SJSA1 (cell line): ENCODE results near the gene TMEM158. TPM values are rescaled to one million over a fixed set of nuclear protein-coding genes. Genes with fewer than 3 reads are reported as not detected.

Source experiments
- DNase-seq, 2 experiments: peaks; one replicate each; pipeline ENCODE4 v3.0.0-alpha.2; 2015 to 2020; ENCODE audit warnings: low spot score in 2 of 2, low read depth in 1 of 2
- H3K27ac ChIP-seq: fragments of 250-450 bp; sonication (Bioruptor Pico); 2 replicates; pipeline ENCODE4 v1.5.1; 2020; ENCODE audit warnings: mild to moderate bottlenecking, moderate library complexity
- H3K27me3 ChIP-seq: fragments of 250-450 bp; sonication (Bioruptor Pico); replicated peaks from 2 replicates; pipeline ENCODE4 v1.5.1; 2020; ENCODE audit warnings: mild to moderate bottlenecking, moderate library complexity
- H3K36me3 ChIP-seq: fragments of 250-450 bp; sonication (Bioruptor Pico); 2 replicates; pipeline ENCODE4 v1.5.1; 2020; ENCODE audit warnings: mild to moderate bottlenecking
- H3K4me1 ChIP-seq: fragments of 250-450 bp; sonication (Bioruptor Pico); replicated peaks from 2 replicates; pipeline ENCODE4 v1.6.1; 2021; ENCODE audit warnings: mild to moderate bottlenecking
- H3K4me3 ChIP-seq: fragments of 250-450 bp; sonication (Bioruptor Pico); 2 replicates; pipeline ENCODE4 v1.5.1; 2020; ENCODE audit warnings: mild to moderate bottlenecking
- H3K9me3 ChIP-seq: fragments of 250-450 bp; sonication (Bioruptor Pico); replicated peaks from 2 replicates; pipeline ENCODE4 v1.5.1; 2020; ENCODE audit warnings: mild to moderate bottlenecking
- total RNA-seq: library from RNA; depleted of rRNA; stranded (reverse); fragments of >200 nt; shearing (Covaris generic); gene quantifications from 2 replicates; pipeline ENCODE4 v1.2.3, GENCODE V29; 2014

The TMEM158 gene
- total RNA-seq, 1 experiment from 2014 or later = 11.4 TPM

- H3K36me3 ChIP-seq = no peaks in the 10 kb centered on the region
Measured at GRCh38 chr3:45249391-45249790, 23.3 kb upstream of the TMEM158 start.

GRCh38 chr3:45246241-45246640 lies 20.2 kb upstream of the TMEM158 start:
- no peaks in the 10 kb centered on the region for H3K4me1 ChIP-seq
- H3K9me3 ChIP-seq = no peaks in the 10 kb centered on the region
- no peak for DNase-seq
- H3K27ac ChIP-seq = no peak overlapping the region
- no peaks in the 10 kb centered on the region for H3K36me3 ChIP-seq
- no peak overlapping the region for H3K4me3 ChIP-seq
- no peaks in the 10 kb centered on the region for H3K27me3 ChIP-seq

More at GRCh38 chr3:45249391-45249790, 23.3 kb upstream of the TMEM158 start:
- H3K27me3 ChIP-seq = no peaks in the 10 kb centered on the region
- H3K4me3 ChIP-seq = no peak overlapping the region
- no peak for DNase-seq
- H3K9me3 ChIP-seq = no peaks in the 10 kb centered on the region
- no peak overlapping the region for H3K27ac ChIP-seq
- H3K4me1 ChIP-seq = peaks cover 13% of the 10 kb centered on the region

GRCh38 chr3:45244356-45244755 lies 18.3 kb upstream of the TMEM158 start:
- no peak for DNase-seq
- no peak overlapping the region for H3K4me3 ChIP-seq

GRCh38 chr3:45241206-45241605 lies 15.1 kb upstream of the TMEM158 start:
- DNase-seq = no peak
- Histone ChIP-seq H3K9me3 (no peaks in the 10 kb centered on the region), H3K27me3 (no peaks in the 10 kb centered on the region), H3K36me3 (no peaks in the 10 kb centered on the region), H3K4me3 (no peak overlapping the region), H3K27ac (no peak overlapping the region), H3K4me1 (no peaks in the 10 kb centered on the region)

More at GRCh38 chr3:45244356-45244755, 18.3 kb upstream of the TMEM158 start:
- no peaks in the 10 kb centered on the region for H3K36me3 ChIP-seq
- no peaks in the 10 kb centered on the region for H3K9me3 ChIP-seq
- H3K27me3 ChIP-seq = no peaks in the 10 kb centered on the region
- H3K27ac ChIP-seq = no peak overlapping the region
- H3K4me1 ChIP-seq = no peaks in the 10 kb centered on the region

- Histone ChIP-seq H3K27ac (no peak overlapping the region), H3K4me3 (no peak overlapping the region), H3K4me1 (no peaks in the 10 kb centered on the region), H3K27me3 (no peaks in the 10 kb centered on the region), H3K9me3 (no peaks in the 10 kb centered on the region), H3K36me3 (no peaks in the 10 kb centered on the region)
- no peak for DNase-seq
Measured at GRCh38 chr3:45240292-45240691, 14.2 kb upstream of the TMEM158 start.

- H3K27ac ChIP-seq = no peak overlapping the region
- H3K27me3 ChIP-seq = no peaks in the 10 kb centered on the region
- no peaks in the 10 kb centered on the region for H3K9me3 ChIP-seq
- no peak overlapping the region for H3K4me3 ChIP-seq
- no peak for DNase-seq
- no peaks in the 10 kb centered on the region for H3K36me3 ChIP-seq
- H3K4me1 ChIP-seq = no peaks in the 10 kb centered on the region
Measured at GRCh38 chr3:45239254-45239653, 13.2 kb upstream of the TMEM158 start.

GRCh38 chr3:45236964-45237363 lies 10.9 kb upstream of the TMEM158 start:
- Histone ChIP-seq H3K27me3 (no peaks in the 10 kb centered on the region), H3K4me1 (no peaks in the 10 kb centered on the region), H3K27ac (no peak overlapping the region), H3K36me3 (no peaks in the 10 kb centered on the region), H3K4me3 (no peak overlapping the region), H3K9me3 (no peaks in the 10 kb centered on the region)
- no peak for DNase-seq

GRCh38 chr3:45235409-45235808 lies 9.3 kb upstream of the TMEM158 start:
- no peak overlapping the region for H3K4me3 ChIP-seq
- H3K4me1 ChIP-seq = no peaks in the 10 kb centered on the region
- H3K27me3 ChIP-seq = no peaks in the 10 kb centered on the region; the same call in 1 of the 2 replicates
- H3K9me3 ChIP-seq = no peaks in the 10 kb centered on the region
- H3K36me3 ChIP-seq = no peaks in the 10 kb centered on the region
- DNase-seq = no peak
- H3K27ac ChIP-seq = no peak overlapping the region

- H3K9me3 ChIP-seq = no peaks in the 10 kb centered on the region
Measured at GRCh38 chr3:45234250-45234649, 8.2 kb upstream of the TMEM158 start.

GRCh38 chr3:45232521-45232920 lies 6.4 kb upstream of the TMEM158 start:
- DNase-seq = no peak
- no peaks in the 10 kb centered on the region for H3K4me1 ChIP-seq
- no peaks in the 10 kb centered on the region for H3K36me3 ChIP-seq
- H3K4me3 ChIP-seq = no peak overlapping the region
- H3K27ac ChIP-seq = no peak overlapping the region
- H3K9me3 ChIP-seq = no peaks in the 10 kb centered on the region
- H3K27me3 ChIP-seq = no peaks in the 10 kb centered on the region; the same call in 1 of the 2 replicates

More at GRCh38 chr3:45234250-45234649, 8.2 kb upstream of the TMEM158 start:
- no peaks in the 10 kb centered on the region for H3K4me1 ChIP-seq
- H3K4me3 ChIP-seq = no peak overlapping the region
- H3K27me3 ChIP-seq = no peaks in the 10 kb centered on the region; the same call in 1 of the 2 replicates
- no peaks in the 10 kb centered on the region for H3K36me3 ChIP-seq
- no peak overlapping the region for H3K27ac ChIP-seq
- DNase-seq = no peak

- no peaks in the 10 kb centered on the region for H3K36me3 ChIP-seq
- H3K4me1 ChIP-seq = peaks cover 13% of the 10 kb centered on the region
- no peaks in the 10 kb centered on the region for H3K9me3 ChIP-seq
- no peaks in the 10 kb centered on the region; the same call in 1 of the 2 replicates for H3K27me3 ChIP-seq
- H3K27ac ChIP-seq = no peak overlapping the region
- no peak overlapping the region for H3K4me3 ChIP-seq
- DNase-seq = no peak
Measured at GRCh38 chr3:45227946-45228345, 1.9 kb upstream of the TMEM158 start.

- DNase-seq = no peak
- no peak overlapping the region for H3K4me3 ChIP-seq
- no peak overlapping the region for H3K27ac ChIP-seq
- no peaks in the 10 kb centered on the region for H3K9me3 ChIP-seq
- H3K27me3 ChIP-seq = no peaks in the 10 kb centered on the region; the same call in 1 of the 2 replicates
- no peaks in the 10 kb centered on the region for H3K36me3 ChIP-seq
- peaks cover 13% of the 10 kb centered on the region for H3K4me1 ChIP-seq
Measured at GRCh38 chr3:45227071-45227820, 1.2 kb upstream of the TMEM158 start.

- DNase-seq = peak in 1 of 2 experiments; percentile 20
- Histone ChIP-seq H3K9me3 (no peaks in the 10 kb centered on the region), H3K4me1 (peaks cover 13% of the 10 kb centered on the region), H3K27ac (no peak overlapping the region), H3K36me3 (no peaks in the 10 kb centered on the region), H3K4me3 (peak overlapping the region; percentile 88), H3K27me3 (no peaks in the 10 kb centered on the region; the same call in 1 of the 2 replicates)
Measured at GRCh38 chr3:45225465-45226205, 452 bp downstream of the TMEM158 start.

GRCh38 chr3:45224824-45225464 lies 1.1 kb downstream of the TMEM158 start:
- no peaks in the 10 kb centered on the region for H3K36me3 ChIP-seq
- peaks cover 13% of the 10 kb centered on the region for H3K4me1 ChIP-seq
- no peaks in the 10 kb centered on the region for H3K9me3 ChIP-seq
- peak overlapping the region; percentile 88 for H3K4me3 ChIP-seq
- peak; percentile 39 to 83 for DNase-seq
- H3K27ac ChIP-seq = peak overlapping the region; percentile 43; the same call in 1 of the 2 replicates
- no peaks in the 10 kb centered on the region for H3K27me3 ChIP-seq
